ENCODE data around the gene ARHGAP26. TPM values are rescaled to one million over a fixed set of nuclear protein-coding genes. Genes with fewer than 3 reads are reported as not detected.

The ARHGAP26 gene
- total RNA-seq, 6 experiments from 2014 or later = 6.7 to 14.5 (median 8.3) TPM

- TF ChIP-seq, protein P1, sequence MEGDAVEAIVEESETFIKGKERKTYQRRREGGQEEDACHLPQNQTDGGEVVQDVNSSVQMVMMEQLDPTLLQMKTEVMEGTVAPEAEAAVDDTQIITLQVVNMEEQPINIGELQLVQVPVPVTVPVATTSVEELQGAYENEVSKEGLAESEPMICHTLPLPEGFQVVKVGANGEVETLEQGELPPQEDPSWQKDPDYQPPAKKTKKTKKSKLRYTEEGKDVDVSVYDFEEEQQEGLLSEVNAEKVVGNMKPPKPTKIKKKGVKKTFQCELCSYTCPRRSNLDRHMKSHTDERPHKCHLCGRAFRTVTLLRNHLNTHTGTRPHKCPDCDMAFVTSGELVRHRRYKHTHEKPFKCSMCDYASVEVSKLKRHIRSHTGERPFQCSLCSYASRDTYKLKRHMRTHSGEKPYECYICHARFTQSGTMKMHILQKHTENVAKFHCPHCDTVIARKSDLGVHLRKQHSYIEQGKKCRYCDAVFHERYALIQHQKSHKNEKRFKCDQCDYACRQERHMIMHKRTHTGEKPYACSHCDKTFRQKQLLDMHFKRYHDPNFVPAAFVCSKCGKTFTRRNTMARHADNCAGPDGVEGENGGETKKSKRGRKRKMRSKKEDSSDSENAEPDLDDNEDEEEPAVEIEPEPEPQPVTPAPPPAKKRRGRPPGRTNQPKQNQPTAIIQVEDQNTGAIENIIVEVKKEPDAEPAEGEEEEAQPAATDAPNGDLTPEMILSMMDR (IDR thresholded peaks at IDR 0.05) = no peak
- TF ChIP-seq POLR2A (IDR thresholded peaks at IDR 0.05) = no peak
- H3K27me3 ChIP-seq = no peaks in the 10 kb centered on the region
- peaks cover 0 to 29% (median 0%) of the 10 kb centered on the region in 4 donors for H3K4me1 ChIP-seq
- no peak overlapping the region for H3K4me3 ChIP-seq
- intact Hi-C loops (cut with DNase I) = no loop called here
- whole genome bisulfite sequencing (ENCODE audit: insufficient coverage, low coverage, low lambda C conversion rate, missing lambda C conversion rate) = 10% methylated on average over 7 of the region's 7 CpGs
- peak overlapping the region in 2 of 3 donors; percentile 33 to 42 for H3K27ac ChIP-seq
- peaks cover 0 to 3% (median 0%) of the 10 kb centered on the region in 4 donors for H3K36me3 ChIP-seq
- no peak for DNase-seq
- H3K9me3 ChIP-seq = no peaks in the 10 kb centered on the region
- peak; percentile 95 to 99 (median 96) for ATAC-seq
Measured at GRCh38 chr5:143051244-143052058, 281.3 kb downstream of the ARHGAP26 start.

DNA sequence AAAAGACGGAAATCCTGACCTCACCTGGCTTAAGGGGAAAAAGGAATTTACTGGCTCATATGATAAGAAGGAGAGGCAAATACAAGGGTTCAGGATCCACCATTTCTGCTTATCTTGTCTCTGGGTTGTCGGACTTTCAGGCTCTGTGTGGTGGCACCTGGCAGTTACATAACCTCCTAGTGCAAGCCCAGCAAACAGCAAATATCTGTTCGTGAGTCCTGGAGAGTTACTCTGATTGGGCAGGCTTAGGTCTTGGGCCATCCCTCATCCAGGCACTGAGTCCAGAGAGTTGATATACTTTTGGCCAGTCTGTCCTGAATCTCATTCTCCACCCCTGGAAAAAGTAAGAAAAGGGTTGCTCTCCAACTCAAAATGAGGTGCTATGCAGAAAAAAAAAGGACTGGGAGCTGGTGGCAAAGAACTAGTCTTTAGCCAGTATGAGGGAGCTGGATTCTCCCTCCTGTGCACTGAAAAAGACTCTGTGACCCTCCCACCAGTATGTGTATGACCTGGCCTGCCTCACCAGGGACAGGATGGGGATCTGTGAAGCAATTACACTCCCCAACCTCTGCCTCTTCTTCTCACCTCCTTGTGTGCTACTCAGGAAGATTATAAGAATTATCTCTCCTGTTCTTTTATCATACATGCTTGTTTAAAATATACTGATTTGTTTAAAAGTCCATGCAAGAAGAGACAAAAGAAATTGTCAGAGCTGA is 282.9 kb downstream of the ARHGAP26 start:
- no peak overlapping the region for H3K4me3 ChIP-seq
- H3K27ac ChIP-seq = peak overlapping the region in 1 of 3 donors; percentile 33
- no peaks in the 10 kb centered on the region for H3K27me3 ChIP-seq
- WGBS (ENCODE audit: insufficient coverage, low coverage, low lambda C conversion rate, missing lambda C conversion rate) = 22% methylated on average over 2 of the region's 3 CpGs
- peak in 1 of 3 donors; percentile 60 for DNase-seq
- peak; percentile 42 to 86 (median 50) for ATAC-seq
- intact Hi-C loops (cut with DNase I) = no loop called here
- peaks cover 0 to 4% (median 0%) of the 10 kb centered on the region in 4 donors for H3K36me3 ChIP-seq
- peaks cover 0 to 29% (median 0%) of the 10 kb centered on the region in 4 donors for H3K4me1 ChIP-seq
- no peak for TF ChIP-seq POLR2A (IDR thresholded peaks at IDR 0.05)
- TF ChIP-seq, protein P1 (IDR thresholded peaks at IDR 0.05) = no peak
- no peaks in the 10 kb centered on the region for H3K9me3 ChIP-seq

DNA sequence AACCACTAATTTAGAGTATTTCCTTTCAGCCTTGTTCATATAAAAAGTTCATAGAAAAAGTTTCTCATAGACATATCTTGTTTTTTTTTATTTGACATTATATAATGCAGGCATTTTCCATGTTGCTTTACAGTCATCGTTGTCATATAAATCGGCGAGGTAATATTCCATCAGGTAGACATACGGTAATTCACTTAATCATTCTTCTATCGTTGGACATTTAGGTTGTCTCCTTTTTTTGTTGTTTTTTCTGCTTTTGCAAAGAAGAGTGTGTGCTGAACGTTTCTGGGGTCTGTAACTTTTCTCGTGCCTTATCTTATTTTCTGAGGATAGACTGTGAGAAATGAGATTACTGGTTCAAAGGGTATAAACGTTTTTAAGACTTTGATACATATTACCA is 283.6 kb downstream of the ARHGAP26 start:
- H3K9me3 ChIP-seq = no peaks in the 10 kb centered on the region
- ATAC-seq = no peak
- intact Hi-C loops (cut with DNase I) = no loop called here
- H3K4me3 ChIP-seq = no peak overlapping the region
- TF ChIP-seq POLR2A (IDR thresholded peaks at IDR 0.05) = no peak
- TF ChIP-seq, protein P1 (IDR thresholded peaks at IDR 0.05) = no peak
- H3K36me3 ChIP-seq = peaks cover 0 to 4% (median 0%) of the 10 kb centered on the region in 4 donors
- no peak overlapping the region for H3K27ac ChIP-seq
- peaks cover 0 to 29% (median 0%) of the 10 kb centered on the region in 4 donors for H3K4me1 ChIP-seq
- no peak for DNase-seq
- 82% methylated on average over 8 of the region's 8 CpGs for WGBS (ENCODE audit: insufficient coverage, low coverage, low lambda C conversion rate, missing lambda C conversion rate)
- H3K27me3 ChIP-seq = no peaks in the 10 kb centered on the region

GRCh38 chr5:143054480-143054941 is 284.3 kb downstream of the ARHGAP26 start:
- no peak for DNase-seq
- intact Hi-C loops (cut with DNase I) = no loop called here
- no peak for TF ChIP-seq POLR2A (IDR thresholded peaks at IDR 0.05)
- TF ChIP-seq, protein P1 (IDR thresholded peaks at IDR 0.05) = no peak
- H3K27me3 ChIP-seq = no peaks in the 10 kb centered on the region
- H3K4me3 ChIP-seq = no peak overlapping the region
- peak in 1 of 4 donors; percentile 58 for ATAC-seq
- WGBS (ENCODE audit: insufficient coverage, low coverage, low lambda C conversion rate, missing lambda C conversion rate) = 27% methylated on average over 5 of the region's 5 CpGs
- peaks cover 0 to 29% (median 0%) of the 10 kb centered on the region in 4 donors for H3K4me1 ChIP-seq
- H3K36me3 ChIP-seq = peaks cover 0 to 4% (median 0%) of the 10 kb centered on the region in 4 donors
- no peak overlapping the region for H3K27ac ChIP-seq
- no peaks in the 10 kb centered on the region for H3K9me3 ChIP-seq
